ENCODE data around the gene KIAA1191. TPM values are rescaled to one million over a fixed set of nuclear protein-coding genes. Genes with fewer than 3 reads are reported as not detected.

The KIAA1191 gene
- total RNA-seq, 1 experiment from 2014 or later = 92.7 TPM

DNA sequence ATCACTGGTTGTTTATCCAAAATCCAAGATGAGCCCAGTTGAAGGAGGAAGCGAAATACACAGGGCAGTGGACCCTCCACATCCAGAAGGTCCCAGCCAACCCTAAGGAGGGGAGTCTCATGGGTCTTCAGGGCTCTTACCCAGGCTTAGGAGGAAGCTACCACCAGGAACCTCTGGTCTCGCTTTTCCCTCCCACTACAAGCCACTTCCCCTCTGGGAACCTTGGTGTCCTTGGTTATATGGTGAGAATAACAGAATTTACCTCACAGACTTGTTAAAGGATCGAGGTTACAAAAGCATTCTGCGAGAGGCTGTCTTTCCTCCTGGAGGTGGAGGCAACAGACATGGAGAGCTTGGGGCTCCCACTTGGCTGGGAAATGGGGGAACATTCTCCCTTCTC lies 30.4 kb upstream of the KIAA1191 start:
- ChIA-PET POLR2A (no interaction called here), CTCF (interaction anchor here (1.0 to 4.2 kb wide), 3 partner anchors 13 to 56 kb away, joined by 3 to 22 read pairs (median 4); partner anchors contain the start of gene FAF2)
- no peaks in the 10 kb centered on the region for H3K9me3 Mint-ChIP-seq

More for the DNA sequence above, 30.4 kb upstream of the KIAA1191 start:
- Mint-ChIP-seq H3K36me3 (no peaks in the 10 kb centered on the region; the same call in 1 of the 2 replicates), H3K4me1 (peaks cover 12% of the 10 kb centered on the region), H3K27ac (no peak overlapping the region; the same call in 1 of the 2 replicates), H3K27me3 (ENCODE audit: low read depth) (no peaks in the 10 kb centered on the region; the same call in 1 of the 2 replicates), H3K4me3 (no peak overlapping the region)
- TF ChIP-seq, protein P1, sequence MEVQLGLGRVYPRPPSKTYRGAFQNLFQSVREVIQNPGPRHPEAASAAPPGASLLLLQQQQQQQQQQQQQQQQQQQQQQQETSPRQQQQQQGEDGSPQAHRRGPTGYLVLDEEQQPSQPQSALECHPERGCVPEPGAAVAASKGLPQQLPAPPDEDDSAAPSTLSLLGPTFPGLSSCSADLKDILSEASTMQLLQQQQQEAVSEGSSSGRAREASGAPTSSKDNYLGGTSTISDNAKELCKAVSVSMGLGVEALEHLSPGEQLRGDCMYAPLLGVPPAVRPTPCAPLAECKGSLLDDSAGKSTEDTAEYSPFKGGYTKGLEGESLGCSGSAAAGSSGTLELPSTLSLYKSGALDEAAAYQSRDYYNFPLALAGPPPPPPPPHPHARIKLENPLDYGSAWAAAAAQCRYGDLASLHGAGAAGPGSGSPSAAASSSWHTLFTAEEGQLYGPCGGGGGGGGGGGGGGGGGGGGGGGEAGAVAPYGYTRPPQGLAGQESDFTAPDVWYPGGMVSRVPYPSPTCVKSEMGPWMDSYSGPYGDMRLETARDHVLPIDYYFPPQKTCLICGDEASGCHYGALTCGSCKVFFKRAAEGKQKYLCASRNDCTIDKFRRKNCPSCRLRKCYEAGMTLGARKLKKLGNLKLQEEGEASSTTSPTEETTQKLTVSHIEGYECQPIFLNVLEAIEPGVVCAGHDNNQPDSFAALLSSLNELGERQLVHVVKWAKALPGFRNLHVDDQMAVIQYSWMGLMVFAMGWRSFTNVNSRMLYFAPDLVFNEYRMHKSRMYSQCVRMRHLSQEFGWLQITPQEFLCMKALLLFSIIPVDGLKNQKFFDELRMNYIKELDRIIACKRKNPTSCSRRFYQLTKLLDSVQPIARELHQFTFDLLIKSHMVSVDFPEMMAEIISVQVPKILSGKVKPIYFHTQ (CRISPR knock-in tag; IDR thresholded peaks at IDR 0.05) = no peak
- TF ChIP-seq TP53 (CRISPR knock-in tag; IDR thresholded peaks at IDR 0.05) (no peak), GABPB1 (CRISPR knock-in tag; IDR thresholded peaks at IDR 0.05) (no peak), ZNF317 (CRISPR knock-in tag; IDR thresholded peaks at IDR 0.05; ENCODE audit: borderline replicate concordance, low read depth) (no peak), ZBTB21 (CRISPR knock-in tag; IDR thresholded peaks at IDR 0.05; ENCODE audit: borderline replicate concordance) (no peak), TEAD4 (CRISPR knock-in tag; IDR thresholded peaks at IDR 0.05) (no peak), CBFB (CRISPR knock-in tag; IDR thresholded peaks at IDR 0.05; ENCODE audit: low read depth) (no peak), NR2C2 (CRISPR knock-in tag; IDR thresholded peaks at IDR 0.05) (no peak), NR1H2 (CRISPR knock-in tag; IDR thresholded peaks at IDR 0.05) (no peak)
- TF ChIP-seq, protein P2, sequence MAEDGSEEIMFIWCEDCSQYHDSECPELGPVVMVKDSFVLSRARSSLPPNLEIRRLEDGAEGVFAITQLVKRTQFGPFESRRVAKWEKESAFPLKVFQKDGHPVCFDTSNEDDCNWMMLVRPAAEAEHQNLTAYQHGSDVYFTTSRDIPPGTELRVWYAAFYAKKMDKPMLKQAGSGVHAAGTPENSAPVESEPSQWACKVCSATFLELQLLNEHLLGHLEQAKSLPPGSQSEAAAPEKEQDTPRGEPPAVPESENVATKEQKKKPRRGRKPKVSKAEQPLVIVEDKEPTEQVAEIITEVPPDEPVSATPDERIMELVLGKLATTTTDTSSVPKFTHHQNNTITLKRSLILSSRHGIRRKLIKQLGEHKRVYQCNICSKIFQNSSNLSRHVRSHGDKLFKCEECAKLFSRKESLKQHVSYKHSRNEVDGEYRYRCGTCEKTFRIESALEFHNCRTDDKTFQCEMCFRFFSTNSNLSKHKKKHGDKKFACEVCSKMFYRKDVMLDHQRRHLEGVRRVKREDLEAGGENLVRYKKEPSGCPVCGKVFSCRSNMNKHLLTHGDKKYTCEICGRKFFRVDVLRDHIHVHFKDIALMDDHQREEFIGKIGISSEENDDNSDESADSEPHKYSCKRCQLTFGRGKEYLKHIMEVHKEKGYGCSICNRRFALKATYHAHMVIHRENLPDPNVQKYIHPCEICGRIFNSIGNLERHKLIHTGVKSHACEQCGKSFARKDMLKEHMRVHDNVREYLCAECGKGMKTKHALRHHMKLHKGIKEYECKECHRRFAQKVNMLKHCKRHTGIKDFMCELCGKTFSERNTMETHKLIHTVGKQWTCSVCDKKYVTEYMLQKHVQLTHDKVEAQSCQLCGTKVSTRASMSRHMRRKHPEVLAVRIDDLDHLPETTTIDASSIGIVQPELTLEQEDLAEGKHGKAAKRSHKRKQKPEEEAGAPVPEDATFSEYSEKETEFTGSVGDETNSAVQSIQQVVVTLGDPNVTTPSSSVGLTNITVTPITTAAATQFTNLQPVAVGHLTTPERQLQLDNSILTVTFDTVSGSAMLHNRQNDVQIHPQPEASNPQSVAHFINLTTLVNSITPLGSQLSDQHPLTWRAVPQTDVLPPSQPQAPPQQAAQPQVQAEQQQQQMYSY (CRISPR knock-in tag; IDR thresholded peaks at IDR 0.05) = no peak
- TF ChIP-seq, protein P3, sequence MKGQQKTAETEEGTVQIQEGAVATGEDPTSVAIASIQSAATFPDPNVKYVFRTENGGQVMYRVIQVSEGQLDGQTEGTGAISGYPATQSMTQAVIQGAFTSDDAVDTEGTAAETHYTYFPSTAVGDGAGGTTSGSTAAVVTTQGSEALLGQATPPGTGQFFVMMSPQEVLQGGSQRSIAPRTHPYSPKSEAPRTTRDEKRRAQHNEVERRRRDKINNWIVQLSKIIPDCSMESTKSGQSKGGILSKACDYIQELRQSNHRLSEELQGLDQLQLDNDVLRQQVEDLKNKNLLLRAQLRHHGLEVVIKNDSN (CRISPR knock-in tag; IDR thresholded peaks at IDR 0.05) = no peak
- TF ChIP-seq, protein P4, sequence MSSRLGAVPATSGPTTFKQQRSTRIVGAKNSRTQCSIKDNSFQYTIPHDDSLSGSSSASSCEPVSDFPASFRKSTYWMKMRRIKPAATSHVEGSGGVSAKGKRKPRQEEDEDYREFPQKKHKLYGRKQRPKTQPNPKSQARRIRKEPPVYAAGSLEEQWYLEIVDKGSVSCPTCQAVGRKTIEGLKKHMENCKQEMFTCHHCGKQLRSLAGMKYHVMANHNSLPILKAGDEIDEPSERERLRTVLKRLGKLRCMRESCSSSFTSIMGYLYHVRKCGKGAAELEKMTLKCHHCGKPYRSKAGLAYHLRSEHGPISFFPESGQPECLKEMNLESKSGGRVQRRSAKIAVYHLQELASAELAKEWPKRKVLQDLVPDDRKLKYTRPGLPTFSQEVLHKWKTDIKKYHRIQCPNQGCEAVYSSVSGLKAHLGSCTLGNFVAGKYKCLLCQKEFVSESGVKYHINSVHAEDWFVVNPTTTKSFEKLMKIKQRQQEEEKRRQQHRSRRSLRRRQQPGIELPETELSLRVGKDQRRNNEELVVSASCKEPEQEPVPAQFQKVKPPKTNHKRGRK (CRISPR knock-in tag; IDR thresholded peaks at IDR 0.05; ENCODE audit: borderline replicate concordance) = no peak
- TF ChIP-seq, protein P5, sequence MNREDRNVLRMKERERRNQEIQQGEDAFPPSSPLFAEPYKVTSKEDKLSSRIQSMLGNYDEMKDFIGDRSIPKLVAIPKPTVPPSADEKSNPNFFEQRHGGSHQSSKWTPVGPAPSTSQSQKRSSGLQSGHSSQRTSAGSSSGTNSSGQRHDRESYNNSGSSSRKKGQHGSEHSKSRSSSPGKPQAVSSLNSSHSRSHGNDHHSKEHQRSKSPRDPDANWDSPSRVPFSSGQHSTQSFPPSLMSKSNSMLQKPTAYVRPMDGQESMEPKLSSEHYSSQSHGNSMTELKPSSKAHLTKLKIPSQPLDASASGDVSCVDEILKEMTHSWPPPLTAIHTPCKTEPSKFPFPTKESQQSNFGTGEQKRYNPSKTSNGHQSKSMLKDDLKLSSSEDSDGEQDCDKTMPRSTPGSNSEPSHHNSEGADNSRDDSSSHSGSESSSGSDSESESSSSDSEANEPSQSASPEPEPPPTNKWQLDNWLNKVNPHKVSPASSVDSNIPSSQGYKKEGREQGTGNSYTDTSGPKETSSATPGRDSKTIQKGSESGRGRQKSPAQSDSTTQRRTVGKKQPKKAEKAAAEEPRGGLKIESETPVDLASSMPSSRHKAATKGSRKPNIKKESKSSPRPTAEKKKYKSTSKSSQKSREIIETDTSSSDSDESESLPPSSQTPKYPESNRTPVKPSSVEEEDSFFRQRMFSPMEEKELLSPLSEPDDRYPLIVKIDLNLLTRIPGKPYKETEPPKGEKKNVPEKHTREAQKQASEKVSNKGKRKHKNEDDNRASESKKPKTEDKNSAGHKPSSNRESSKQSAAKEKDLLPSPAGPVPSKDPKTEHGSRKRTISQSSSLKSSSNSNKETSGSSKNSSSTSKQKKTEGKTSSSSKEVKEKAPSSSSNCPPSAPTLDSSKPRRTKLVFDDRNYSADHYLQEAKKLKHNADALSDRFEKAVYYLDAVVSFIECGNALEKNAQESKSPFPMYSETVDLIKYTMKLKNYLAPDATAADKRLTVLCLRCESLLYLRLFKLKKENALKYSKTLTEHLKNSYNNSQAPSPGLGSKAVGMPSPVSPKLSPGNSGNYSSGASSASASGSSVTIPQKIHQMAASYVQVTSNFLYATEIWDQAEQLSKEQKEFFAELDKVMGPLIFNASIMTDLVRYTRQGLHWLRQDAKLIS (CRISPR knock-in tag; IDR thresholded peaks at IDR 0.05; ENCODE audit: borderline replicate concordance) = no peak
- TF ChIP-seq, protein P6, sequence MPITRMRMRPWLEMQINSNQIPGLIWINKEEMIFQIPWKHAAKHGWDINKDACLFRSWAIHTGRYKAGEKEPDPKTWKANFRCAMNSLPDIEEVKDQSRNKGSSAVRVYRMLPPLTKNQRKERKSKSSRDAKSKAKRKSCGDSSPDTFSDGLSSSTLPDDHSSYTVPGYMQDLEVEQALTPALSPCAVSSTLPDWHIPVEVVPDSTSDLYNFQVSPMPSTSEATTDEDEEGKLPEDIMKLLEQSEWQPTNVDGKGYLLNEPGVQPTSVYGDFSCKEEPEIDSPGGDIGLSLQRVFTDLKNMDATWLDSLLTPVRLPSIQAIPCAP (CRISPR knock-in tag; IDR thresholded peaks at IDR 0.05) = no peak
- TF ChIP-seq, protein P7, sequence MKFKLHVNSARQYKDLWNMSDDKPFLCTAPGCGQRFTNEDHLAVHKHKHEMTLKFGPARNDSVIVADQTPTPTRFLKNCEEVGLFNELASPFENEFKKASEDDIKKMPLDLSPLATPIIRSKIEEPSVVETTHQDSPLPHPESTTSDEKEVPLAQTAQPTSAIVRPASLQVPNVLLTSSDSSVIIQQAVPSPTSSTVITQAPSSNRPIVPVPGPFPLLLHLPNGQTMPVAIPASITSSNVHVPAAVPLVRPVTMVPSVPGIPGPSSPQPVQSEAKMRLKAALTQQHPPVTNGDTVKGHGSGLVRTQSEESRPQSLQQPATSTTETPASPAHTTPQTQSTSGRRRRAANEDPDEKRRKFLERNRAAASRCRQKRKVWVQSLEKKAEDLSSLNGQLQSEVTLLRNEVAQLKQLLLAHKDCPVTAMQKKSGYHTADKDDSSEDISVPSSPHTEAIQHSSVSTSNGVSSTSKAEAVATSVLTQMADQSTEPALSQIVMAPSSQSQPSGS (CRISPR knock-in tag; IDR thresholded peaks at IDR 0.05; ENCODE audit: borderline replicate concordance, low read depth) = no peak
- TF ChIP-seq, protein P8, sequence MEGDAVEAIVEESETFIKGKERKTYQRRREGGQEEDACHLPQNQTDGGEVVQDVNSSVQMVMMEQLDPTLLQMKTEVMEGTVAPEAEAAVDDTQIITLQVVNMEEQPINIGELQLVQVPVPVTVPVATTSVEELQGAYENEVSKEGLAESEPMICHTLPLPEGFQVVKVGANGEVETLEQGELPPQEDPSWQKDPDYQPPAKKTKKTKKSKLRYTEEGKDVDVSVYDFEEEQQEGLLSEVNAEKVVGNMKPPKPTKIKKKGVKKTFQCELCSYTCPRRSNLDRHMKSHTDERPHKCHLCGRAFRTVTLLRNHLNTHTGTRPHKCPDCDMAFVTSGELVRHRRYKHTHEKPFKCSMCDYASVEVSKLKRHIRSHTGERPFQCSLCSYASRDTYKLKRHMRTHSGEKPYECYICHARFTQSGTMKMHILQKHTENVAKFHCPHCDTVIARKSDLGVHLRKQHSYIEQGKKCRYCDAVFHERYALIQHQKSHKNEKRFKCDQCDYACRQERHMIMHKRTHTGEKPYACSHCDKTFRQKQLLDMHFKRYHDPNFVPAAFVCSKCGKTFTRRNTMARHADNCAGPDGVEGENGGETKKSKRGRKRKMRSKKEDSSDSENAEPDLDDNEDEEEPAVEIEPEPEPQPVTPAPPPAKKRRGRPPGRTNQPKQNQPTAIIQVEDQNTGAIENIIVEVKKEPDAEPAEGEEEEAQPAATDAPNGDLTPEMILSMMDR (IDR thresholded peaks at IDR 0.05) = no peak
- no peak for ATAC-seq
- no peak for DNase-seq (ENCODE audit: low spot score)

Data from WTC11 (cell line).